ENCODE measurements around the gene KCTD2. TPM values are rescaled to one million over a fixed set of nuclear protein-coding genes. Genes with fewer than 3 reads are reported as not detected.
"Not testable (repeated sequence)": the region's sequence is repeated elsewhere in the genome, so short reads cannot be mapped to it uniquely, and the experiment has no call there.

KCTD2 gene
- total RNA-seq, 2 experiments from 2014 or later = 16.8 to 19.1 TPM

DNA sequence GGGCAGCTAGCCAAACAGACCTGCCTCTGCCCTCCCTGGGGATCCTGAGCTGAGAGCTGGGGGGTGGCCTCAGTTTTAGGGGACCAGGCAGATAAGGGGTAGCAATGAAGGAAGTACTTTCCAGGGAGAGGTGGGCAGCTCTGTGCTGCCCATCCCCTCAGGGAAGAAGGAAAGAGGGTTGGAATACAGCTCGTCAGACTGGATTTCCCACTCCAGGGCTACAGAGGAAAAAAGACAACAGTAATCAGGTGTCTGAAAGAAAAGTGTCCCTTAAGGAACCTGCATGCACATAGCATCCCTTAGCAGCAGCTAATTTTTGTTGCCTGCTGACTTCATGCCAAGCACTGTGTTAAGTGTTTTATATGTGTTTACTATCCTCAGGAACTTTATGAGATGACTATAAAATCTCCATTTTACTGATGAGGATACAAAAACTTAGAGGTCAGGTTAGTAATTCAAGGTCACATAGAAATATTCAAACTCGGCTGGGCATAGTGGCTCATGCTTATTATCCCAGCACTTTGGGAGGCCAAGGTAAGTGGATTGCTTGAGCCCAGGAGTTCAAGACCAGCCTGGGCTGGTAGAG is 37.8 kb upstream of the KCTD2 start:
- ATAC-seq (no peak), DNase-seq (no peak)
- Mint-ChIP-seq H3K4me1 (peaks cover 16% of the 10 kb centered on the region), H3K36me3 (peaks cover 3% of the 10 kb centered on the region), H3K27ac (no peak overlapping the region), H3K27me3 (peaks cover 6% of the 10 kb centered on the region), H3K4me3 (no peak overlapping the region), H3K9me3 (ENCODE audit: low read depth) (no peaks in the 10 kb centered on the region)
- CTCF ChIA-PET = interaction anchor here (1.1 to 9.7 kb wide), 3 partner anchors 9 to 51 kb away, joined by 3 to 129 read pairs (median 6); no protein-coding TSS in a partner anchor

DNA sequence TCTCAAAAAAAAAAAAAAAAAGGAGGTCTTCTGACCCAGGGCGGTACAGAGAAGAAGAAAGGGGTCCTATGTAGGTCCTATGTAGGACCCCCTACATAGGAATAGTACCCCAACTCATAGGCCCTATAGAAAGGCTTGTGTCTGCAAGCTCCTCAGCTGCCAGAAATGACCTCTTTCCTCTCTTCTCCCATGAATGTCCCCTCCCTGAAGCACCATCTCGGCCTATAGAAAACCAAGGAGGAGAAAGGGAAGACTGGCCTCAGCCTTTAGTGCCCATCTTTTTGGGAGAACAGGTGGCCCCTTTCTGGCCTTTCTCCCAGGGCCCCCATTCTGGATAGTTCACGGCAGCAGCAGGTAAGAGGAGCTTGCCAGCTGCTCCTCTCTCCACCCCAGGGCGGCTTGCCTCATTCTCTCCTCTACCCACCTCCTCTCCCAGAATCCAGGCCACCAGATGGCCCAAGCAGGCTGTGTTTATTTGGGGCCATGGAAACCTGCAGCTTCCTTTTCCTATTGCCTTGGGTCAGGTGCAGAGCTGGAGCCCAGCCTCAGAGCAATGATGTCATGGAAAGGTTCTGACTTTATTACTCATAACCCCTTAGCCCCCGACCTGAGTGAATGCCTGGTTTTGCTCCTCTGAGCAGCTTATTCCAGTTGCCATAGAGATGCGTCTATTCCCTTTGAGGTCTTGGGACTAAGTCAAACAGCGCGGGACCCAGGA is 36.2 kb upstream of the KCTD2 start:
- CTCF ChIA-PET = interaction anchor here (0.8 to 9.7 kb wide), 8 partner anchors 14 to 52 kb away, joined by 3 to 129 read pairs (median 18); partner anchors contain the start of genes CDR2L and HID1
- peak overlapping the region; percentile 9 for H3K4me3 Mint-ChIP-seq

DNA sequence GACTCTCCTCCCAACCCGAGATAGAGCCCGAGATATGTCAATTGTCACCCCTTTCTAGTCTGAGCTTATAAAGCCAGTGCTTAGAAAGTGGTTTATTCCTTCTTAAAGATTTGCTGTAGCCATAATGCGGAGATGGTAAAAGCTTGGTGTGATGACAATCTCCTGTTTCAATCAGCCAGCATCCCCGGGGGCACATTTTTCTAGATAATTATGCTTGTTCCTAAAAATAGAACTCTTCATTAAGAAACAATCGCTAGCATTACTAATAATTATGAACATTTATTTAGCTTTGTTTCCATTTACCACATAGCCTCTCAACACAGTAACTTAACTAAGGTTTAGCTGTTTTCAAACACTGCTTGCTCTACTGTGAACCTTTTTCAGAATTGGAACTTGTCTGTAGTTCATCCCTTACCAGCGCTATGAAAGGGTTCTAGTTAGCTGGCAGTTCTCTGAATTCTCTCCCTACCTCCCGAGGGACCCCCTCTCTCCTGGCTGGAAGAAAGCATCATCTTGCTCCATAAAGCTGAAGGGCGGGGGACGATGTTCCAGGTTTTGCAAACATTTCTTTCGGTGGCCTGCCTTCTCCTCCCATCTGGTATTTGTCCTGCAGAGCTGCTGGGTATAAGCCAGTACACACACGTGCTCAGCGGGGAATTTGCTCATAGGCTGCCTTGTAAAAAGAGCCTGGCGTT is 35.5 kb upstream of the KCTD2 start:
- peaks cover 10% of the 10 kb centered on the region for H3K36me3 Mint-ChIP-seq
- DNase-seq = no peak
- peaks cover 24% of the 10 kb centered on the region for H3K4me1 Mint-ChIP-seq

More for the DNA sequence above, 36.2 kb upstream of the KCTD2 start:
- H3K27me3 Mint-ChIP-seq = peaks cover 6% of the 10 kb centered on the region
- H3K9me3 Mint-ChIP-seq (ENCODE audit: low read depth) = no peaks in the 10 kb centered on the region
- H3K4me1 Mint-ChIP-seq = peaks cover 24% of the 10 kb centered on the region
- no peak overlapping the region for H3K27ac Mint-ChIP-seq
- no peak for DNase-seq
- peaks cover 7% of the 10 kb centered on the region for H3K36me3 Mint-ChIP-seq
- ATAC-seq = no peak

DNA sequence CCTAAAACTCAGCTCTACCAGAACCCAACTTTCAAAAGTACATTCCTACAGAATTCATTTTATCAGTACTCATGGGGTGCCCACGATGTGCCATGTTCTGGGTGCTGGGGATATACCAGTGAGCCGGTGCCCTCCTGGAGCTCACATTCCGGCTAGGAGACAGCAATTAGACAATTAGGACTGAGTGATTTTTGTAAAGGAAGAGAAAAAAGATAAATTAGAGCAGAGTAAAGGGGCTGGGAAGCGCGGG is 35.0 kb upstream of the KCTD2 start:
- Mint-ChIP-seq H3K27me3 (peaks cover 3% of the 10 kb centered on the region), H3K9me3 (ENCODE audit: low read depth) (no peaks in the 10 kb centered on the region), H3K4me1 (peaks cover 24% of the 10 kb centered on the region), H3K4me3 (peak overlapping the region; percentile 95), H3K36me3 (peaks cover 10% of the 10 kb centered on the region), H3K27ac (peak overlapping the region; percentile 93)
- DNase-seq (no peak), ATAC-seq (no peak)
- CTCF ChIA-PET = interaction anchor here (0.7 to 9.7 kb wide), 25 partner anchors 10 to 259 kb away, joined by 3 to 129 read pairs (median 5); partner anchors contain the start of genes ARMC7, CDR2L, HID1 and MIF4GD

More for the DNA sequence above, 35.5 kb upstream of the KCTD2 start:
- no peaks in the 10 kb centered on the region for H3K9me3 Mint-ChIP-seq (ENCODE audit: low read depth)
- peaks cover 6% of the 10 kb centered on the region for H3K27me3 Mint-ChIP-seq
- ATAC-seq = no peak
- H3K27ac Mint-ChIP-seq = peak overlapping the region; percentile 93
- peak overlapping the region; percentile 95 for H3K4me3 Mint-ChIP-seq
- CTCF ChIA-PET = interaction anchor here (0.7 to 9.7 kb wide), 23 partner anchors 9 to 239 kb away, joined by 3 to 129 read pairs (median 6); partner anchors contain the start of genes CDR2L and HID1

DNA sequence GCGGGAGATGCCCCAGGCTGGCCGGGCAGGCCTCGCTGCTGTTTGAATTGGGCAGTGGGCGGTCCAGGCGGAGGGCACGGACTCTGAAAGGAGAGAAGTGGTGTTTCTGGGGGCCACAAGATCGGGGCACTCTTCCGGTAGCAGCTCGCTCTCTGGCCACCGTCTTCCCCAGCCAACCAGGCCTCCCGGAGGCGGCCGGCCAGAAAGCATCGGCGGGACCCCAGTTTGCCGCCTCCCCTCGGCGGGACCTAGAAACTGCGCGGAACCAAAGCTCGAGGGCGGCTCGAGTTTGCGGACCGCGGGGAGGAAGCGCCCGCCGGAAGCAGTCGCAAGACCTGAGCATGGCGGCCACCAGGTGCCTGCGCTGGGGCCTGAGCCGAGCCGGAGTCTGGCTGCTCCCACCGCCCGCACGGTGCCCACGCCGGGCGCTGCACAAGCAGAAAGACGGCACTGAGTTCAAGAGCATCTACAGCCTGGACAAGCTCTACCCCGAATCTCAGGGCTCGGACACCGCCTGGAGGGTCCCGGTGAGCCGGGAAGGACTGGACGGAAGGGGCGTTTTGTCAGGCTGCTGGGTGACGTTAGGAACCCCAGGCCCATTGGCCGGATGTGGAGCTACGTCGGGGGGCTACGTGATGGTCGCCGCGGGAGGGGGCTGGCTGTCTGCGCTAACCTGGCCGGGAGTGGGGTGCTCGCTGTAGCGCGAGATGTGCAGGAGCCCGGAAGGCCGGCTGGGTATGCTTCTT is 34.5 kb upstream of the KCTD2 start, which contains the start of gene MRPL58:
MRPL58 (plus strand) TSS at position 325 of the 746 bp plus-strand sequence; CDS start at position 342, 17 bp downstream.
- Mint-ChIP-seq H3K9me3 (ENCODE audit: low read depth) (no peaks in the 10 kb centered on the region), H3K27me3 (peaks cover 2% of the 10 kb centered on the region), H3K27ac (peak within 1 kb of the TSS; percentile 93), H3K4me1 (peaks cover 24% of the 10 kb centered on the region), H3K36me3 (peaks cover 10% of the 10 kb centered on the region), H3K4me3 (peak within 1 kb of the TSS; percentile 95)
- CTCF ChIA-PET = interaction anchor here (0.7 to 9.7 kb wide), 31 partner anchors 10 to 258 kb away, joined by 3 to 129 read pairs (median 4); partner anchors contain the start of genes ARMC7, CDR2L, HID1 and MIF4GD
- DNase-seq (peak; percentile 92), ATAC-seq (peak; percentile 95)

DNA sequence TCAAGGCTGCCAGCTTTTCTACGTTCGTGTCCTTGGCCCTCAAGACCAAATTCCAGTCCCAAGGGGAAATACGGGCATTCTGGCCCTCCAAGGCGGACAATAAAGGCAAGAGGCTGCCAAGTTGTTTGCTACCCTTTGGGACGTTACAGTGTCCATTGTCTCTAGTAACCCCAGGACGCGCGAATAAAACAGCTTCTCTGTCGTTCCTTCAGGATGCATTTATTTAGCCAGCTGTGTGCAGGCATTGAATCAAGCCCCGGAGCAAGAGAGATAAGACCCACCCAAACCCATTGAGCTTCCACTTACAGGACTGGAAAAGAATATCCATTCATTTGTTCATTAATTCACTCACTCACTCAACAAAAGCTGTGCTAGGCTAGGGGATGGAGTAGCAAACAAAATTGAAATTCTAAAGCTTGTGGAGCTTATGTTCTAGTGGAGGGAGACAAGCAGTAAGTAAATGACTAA is 33.9 kb upstream of the KCTD2 start:
- no peak for DNase-seq
- Mint-ChIP-seq H3K27me3 (no peaks in the 10 kb centered on the region), H3K36me3 (peaks cover 11% of the 10 kb centered on the region), H3K27ac (peak overlapping the region; percentile 93), H3K4me1 (peaks cover 24% of the 10 kb centered on the region), H3K4me3 (peak overlapping the region; percentile 95), H3K9me3 (ENCODE audit: low read depth) (no peaks in the 10 kb centered on the region)
- no peak for ATAC-seq
- CTCF ChIA-PET = interaction anchor here (0.7 to 9.7 kb wide), 24 partner anchors 10 to 258 kb away, joined by 3 to 129 read pairs (median 5); partner anchors contain the start of genes ARMC7, CDR2L, HID1 and MIF4GD

DNA sequence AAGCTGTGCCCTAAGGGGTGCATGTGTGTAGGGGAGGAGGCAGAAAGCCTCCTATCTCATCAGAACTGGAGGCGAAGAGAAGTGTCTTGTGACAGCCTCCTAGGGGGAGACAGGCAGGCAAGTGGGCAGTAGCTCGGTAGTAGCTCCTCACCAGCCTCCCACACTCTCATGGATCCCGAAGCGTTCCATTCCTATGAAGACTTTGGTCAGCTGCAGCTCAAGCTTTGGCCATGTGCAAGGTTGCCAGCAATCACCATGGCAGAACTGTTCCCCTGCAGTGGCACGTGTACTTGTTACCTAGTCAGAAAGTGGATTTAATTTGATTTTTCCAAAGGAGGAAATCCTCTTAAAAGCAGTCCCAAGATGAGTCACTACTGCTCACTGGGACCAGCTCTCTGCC is 27.9 kb upstream of the KCTD2 start:
- CTCF ChIA-PET = interaction anchor here (0.6 to 1.7 kb wide), 4 partner anchors 12 to 43 kb away, joined by 3 to 5 read pairs (median 3); no protein-coding TSS in a partner anchor

DNA sequence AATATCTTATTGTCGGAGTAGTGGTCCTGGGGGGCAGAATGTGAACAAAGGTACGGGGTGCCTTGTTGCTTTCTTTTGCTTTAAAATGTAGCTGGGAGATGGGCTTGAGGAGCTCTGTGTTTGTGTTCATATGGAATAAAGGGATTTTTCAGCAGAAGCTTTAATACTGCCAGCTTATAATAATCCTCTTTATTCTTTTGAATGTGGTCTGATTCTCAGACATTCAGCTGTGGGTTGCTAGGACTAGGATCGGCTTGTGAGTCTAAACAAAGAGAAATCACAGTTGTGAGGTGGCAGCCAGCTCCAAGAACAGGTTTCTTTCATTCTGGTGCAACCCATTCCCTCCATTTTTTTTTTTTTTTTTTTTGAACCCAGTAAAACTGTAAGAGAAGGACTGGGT is 27.3 kb upstream of the KCTD2 start:
- H3K36me3 Mint-ChIP-seq = peaks cover 45% of the 10 kb centered on the region
- no peaks in the 10 kb centered on the region for H3K27me3 Mint-ChIP-seq
- no peak overlapping the region for H3K27ac Mint-ChIP-seq
- DNase-seq = no peak
- peaks cover 16% of the 10 kb centered on the region for H3K4me1 Mint-ChIP-seq
- ATAC-seq = no peak
- CTCF ChIA-PET = interaction anchor here (1.2 to 1.7 kb wide), 3 partner anchors 12 to 43 kb away, joined by 3 to 5 read pairs (median 3); no protein-coding TSS in a partner anchor
- no peak overlapping the region for H3K4me3 Mint-ChIP-seq
- H3K9me3 Mint-ChIP-seq (ENCODE audit: low read depth) = no peaks in the 10 kb centered on the region

More for the DNA sequence above, 27.9 kb upstream of the KCTD2 start:
- Mint-ChIP-seq H3K9me3 (ENCODE audit: low read depth) (no peaks in the 10 kb centered on the region), H3K27ac (no peak overlapping the region), H3K36me3 (peaks cover 41% of the 10 kb centered on the region), H3K27me3 (no peaks in the 10 kb centered on the region), H3K4me1 (peaks cover 14% of the 10 kb centered on the region), H3K4me3 (no peak overlapping the region)
- ATAC-seq (no peak), DNase-seq (no peak)

DNA sequence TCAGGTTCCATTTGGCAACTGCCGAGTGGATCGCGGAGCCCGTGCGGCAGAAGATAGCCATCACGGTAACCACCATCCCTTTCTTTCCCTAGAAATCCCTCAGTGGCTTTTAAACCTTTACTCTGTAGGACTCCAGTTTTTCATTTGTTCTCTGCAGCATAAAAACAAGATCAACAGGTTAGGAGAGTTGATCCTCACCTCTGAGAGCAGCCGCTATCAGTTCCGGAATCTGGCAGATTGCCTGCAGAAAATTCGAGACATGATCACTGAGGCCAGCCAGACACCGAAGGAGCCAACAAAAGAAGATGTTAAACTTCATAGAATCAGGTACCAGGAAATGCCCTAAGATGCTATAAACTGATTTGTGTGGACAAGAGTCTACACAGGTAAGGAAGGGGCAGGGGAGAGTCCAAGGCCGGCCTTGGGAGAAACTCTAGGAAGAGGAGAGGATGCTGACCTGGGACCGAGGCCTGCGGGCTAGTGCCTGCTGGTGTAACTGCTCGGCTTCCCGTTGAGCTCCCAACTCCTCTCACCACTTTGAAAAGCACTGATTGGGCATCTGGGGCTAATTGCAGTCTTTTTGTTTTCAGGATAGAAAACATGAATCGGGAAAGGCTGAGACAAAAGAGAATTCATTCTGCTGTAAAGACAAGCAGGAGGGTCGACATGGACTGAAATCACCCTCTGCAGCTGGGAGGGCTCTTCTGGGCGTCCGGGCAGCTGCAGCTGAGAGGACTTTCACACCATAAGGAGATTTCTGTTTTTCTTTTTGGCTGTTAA is 26.5 kb upstream of the KCTD2 start:
- Mint-ChIP-seq H3K4me3 (no peak overlapping the region), H3K36me3 (peaks cover 49% of the 10 kb centered on the region), H3K27me3 (no peaks in the 10 kb centered on the region), H3K27ac (no peak overlapping the region), H3K9me3 (ENCODE audit: low read depth) (no peaks in the 10 kb centered on the region), H3K4me1 (peaks cover 20% of the 10 kb centered on the region)
- no peak for ATAC-seq
- CTCF ChIA-PET = no interaction called here
- DNase-seq = no peak

DNA sequence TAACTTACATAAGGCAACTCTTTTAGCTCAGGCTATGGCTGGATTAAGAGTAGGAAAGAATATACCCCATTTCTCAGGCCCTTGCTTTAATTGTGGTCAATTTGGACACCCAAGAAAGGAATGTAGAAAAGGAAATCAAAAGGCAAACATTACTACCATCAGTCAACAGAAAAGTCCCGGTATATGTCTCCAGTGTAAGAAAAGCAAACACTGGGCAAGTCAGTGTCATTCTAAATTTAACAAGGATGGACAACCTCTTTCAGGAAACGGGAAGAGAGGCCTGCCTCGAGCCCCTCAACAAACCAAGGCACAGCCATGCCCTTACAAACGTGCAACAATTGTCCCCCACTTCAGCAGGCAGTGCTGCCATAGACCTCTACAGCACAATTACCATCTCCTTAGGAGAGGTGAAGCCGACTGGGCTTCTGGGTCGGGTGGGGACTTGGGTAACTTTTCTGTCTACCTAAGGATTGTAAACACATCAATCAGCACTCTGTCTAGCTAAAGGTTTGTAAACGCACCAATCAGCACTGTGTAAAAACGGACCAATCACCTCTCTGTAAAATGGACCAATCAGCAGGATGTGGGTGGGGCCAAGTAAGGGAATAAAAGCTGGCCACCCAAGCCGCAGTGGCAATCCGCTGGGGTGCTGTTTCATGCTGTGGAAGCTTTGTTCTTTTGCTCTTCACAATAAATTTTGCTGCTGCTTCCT is 22.2 kb upstream of the KCTD2 start:
- H3K36me3 Mint-ChIP-seq = peaks cover 41% of the 10 kb centered on the region
- DNase-seq = peak; percentile 60
- CTCF ChIA-PET = interaction anchor here (0.7 to 2.2 kb wide), 4 partner anchors 10 to 63 kb away, joined by 3 to 5 read pairs (median 4); no protein-coding TSS in a partner anchor
- no peaks in the 10 kb centered on the region for H3K9me3 Mint-ChIP-seq (ENCODE audit: low read depth)
- ATAC-seq = peak; percentile 55
- H3K4me1 Mint-ChIP-seq = peaks cover 22% of the 10 kb centered on the region
- no peak overlapping the region for H3K4me3 Mint-ChIP-seq
- H3K27me3 Mint-ChIP-seq = peaks cover 5% of the 10 kb centered on the region
- no peak overlapping the region for H3K27ac Mint-ChIP-seq

DNA sequence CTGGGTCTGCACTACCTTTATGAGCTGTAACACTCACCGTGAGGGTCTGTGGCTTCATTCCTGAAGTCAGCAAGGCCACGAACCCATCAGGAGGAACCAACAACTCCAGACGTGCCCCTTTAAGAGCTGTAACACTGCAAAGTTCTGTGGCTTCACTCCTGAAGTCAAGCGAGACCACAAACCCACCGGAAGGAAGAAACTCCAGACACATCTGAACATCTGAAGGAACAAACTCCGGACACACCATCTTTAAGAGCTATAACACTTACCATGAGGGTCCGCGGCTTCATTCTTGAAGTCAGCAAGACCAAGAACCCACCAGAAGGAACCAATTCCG is 21.7 kb upstream of the KCTD2 start:
- CTCF ChIA-PET = interaction anchor here (0.7 to 2.2 kb wide), 4 partner anchors 10 to 64 kb away, joined by 3 to 5 read pairs (median 4); no protein-coding TSS in a partner anchor
- H3K27me3 Mint-ChIP-seq; H3K9me3 Mint-ChIP-seq (ENCODE audit: low read depth); H3K4me3 Mint-ChIP-seq; H3K27ac Mint-ChIP-seq; DNase-seq: not testable (repeated sequence)
- peak; percentile 16 for ATAC-seq
- H3K36me3 Mint-ChIP-seq = peaks cover 40% of the 10 kb centered on the region
- H3K4me1 Mint-ChIP-seq = peaks cover 25% of the 10 kb centered on the region
